Non-pigmented ciliary epithelial cell (primary cell): ENCODE results near the gene CHST11.

Experiments used
- DNase-seq: peaks from one replicate; pipeline ENCODE4 v3.0.0-alpha.2; 2010; ENCODE audit warnings: low read depth

The CHST11 gene

DNA sequence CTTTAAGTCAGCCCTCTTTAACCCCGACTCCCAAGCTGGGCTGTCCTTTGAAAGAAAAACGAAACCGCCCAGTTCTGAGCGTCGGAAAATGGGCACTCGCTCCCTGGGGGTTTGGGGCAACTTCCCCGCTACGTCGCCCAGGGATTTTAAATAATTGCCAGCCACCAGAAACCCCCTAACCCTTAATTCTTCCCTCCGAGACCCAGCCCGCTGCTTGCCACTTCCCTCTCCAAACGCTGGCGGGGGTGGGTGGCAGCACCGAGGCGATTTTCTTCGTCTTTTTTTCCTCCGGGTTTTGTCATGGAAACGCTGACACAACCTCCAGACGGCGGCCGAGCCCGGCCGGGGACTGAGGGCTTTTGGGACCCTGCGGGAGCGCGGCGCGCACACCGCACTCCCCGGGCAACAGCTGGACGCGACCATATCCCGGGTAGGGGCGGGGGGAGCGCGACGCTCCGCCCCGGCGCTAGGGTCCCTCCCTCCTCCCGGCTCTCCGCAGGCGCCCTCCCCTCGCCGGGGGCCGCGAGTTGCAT lies at the start of gene CHST11:
CHST11 (plus strand) TSS at position 532 of the 533 bp plus-strand sequence.
- DNase-seq = peak; percentile 68

DNA sequence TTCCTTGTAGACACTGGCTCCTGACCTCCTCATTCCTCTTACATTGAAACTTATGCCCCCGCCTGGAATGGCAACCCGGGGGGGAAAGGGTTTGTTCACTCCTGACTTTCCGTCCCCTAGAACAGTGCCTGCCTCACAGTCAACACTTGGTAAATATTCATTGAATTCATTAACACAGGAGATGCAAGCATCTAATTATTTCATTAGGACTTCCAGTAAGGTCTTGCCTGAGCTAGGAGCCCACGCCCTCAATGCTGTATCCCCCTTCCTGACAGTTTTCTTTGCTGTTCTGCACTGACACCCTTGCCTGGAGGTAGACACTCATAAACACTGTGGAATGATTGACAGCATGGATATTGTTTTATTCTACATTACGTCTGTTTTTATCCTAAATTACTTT lies 49.3 kb upstream of the CHST11 start:
- no peak for DNase-seq

DNA sequence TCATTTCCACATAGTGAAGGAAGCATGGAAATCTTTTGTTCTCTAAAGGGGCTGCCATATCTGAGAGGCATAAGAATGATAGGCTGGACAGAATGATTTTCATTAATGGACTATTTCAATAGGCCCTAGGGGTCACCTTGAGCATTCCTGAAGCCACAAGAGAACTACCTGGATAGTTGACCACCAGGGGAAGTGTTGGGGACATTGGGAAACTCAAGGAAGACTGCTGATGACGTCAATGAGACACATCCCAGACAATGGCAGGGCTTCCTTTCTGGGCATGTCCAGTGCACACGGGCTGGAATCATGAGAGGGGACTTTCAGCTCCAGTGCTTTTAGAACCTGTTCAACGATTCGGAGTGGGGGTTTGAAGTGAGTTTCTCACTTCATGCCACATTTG lies 48.8 kb upstream of the CHST11 start:
- DNase-seq = no peak

DNA sequence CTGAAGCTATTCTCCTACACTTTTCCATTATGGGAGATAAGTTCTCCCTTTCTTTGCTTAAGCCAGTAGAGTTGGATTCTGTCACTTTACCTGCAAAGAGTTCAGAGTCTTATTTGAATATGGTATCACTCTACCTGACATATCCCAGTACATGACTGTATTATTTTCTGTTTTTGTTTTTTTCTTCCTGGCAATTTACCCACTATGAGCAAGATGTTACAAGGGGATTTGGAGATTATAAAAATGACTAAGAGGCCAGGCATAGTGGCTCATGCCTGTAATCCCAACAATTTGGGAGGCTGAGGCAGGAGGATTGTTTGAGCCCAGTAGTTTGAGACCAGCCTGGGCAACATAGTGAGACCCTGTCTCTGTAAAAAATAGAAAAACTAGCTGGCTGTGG lies 46.4 kb upstream of the CHST11 start:
- DNase-seq = no peak

GRCh38 chr12:104410786-104411185 lies 46.0 kb upstream of the CHST11 start:
- DNase-seq = no peak

DNA sequence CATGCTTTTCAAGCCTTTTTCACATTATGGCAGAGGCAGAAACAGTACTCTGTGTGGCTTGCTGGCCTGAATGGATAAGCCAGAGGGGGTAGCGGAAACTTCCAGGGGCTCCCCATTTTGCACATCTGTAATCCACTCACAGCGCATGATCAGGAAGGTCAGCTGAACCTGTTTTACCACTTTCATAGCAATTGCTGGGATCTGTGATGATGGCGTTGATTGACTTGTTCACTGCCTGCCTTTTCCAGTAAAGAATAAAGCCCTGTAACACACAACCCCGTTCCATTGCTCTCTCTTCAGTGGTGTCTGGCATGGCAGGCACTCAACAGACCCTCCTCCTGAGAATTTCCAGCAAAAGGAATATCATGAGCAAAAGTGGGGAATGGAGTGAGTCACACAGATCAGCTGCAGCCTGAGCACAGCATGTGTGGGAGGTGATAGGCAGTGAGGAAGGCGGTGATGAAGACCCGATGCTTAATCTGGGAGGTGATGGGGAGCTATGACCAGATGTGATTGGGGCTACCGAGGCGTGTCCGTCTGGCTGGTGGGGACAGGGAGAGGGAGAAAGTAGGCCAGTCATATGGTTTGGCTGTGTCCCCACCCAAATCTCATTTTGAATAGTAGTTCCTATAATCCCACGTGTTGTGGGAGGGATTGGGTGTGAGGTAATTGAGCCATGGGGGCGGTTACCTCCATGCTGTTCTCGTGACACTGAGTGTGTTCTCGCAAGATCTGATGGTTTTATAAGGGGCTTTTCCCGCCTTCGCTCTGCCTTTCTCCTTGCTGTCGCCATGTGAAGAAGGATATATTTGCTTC lies 44.7 kb upstream of the CHST11 start:
- no peak for DNase-seq

GRCh38 chr12:104412681-104413080 lies 44.1 kb upstream of the CHST11 start:
- no peak for DNase-seq

DNA sequence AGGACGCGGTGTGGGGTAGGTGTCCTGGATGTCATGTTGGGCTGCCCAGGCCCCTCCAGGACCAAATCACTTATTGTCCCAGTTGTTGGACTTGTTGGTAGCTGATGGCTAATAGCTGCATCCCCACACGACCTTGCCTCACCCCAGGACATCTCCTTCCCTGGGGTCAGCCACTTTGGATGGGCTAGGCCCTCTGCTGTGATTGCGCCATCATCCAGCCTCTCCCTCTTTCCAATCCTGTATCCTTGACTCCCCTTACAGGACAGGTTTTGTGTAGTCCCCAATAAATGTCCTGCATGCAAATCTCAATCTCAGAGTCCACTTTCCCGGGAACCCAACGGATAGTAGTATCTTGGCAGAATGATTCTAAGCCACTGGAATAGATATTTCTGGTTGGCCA lies 43.4 kb upstream of the CHST11 start:
- no peak for DNase-seq

- no peak for DNase-seq
Measured at GRCh38 chr12:104414581-104415341, 42.0 kb upstream of the CHST11 start.

DNA sequence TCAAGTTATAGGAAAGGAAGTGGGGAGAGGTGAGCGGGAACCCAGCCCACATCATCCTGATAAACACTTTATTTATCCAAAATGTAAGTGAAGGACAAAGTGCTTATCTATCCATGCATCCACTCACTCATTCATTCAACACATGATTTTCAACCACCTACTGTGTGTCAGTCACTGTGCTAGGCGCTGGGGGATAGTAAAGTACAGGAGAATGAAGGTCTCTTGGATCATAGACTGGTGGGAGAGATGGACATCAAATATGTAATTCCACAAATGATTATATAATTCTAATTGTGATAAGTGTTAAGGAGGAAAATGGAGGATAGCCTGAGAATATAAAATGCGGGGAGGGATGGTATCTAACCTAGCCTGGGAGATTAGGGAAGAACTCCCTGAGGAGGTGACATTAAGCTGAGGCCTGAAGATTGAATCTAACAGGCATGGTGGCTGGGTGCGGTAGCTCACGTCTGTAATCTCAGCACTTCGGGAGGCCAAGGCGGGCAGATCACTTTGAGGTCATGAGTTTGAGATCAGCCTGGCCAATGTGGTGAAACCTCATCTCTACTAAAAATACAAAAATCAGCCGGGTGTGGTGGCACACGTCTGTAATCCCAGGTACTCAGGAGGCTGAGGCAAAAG lies 41.3 kb upstream of the CHST11 start:
- no peak for DNase-seq

- no peak for DNase-seq
Measured at GRCh38 chr12:104416136-104416535, 40.6 kb upstream of the CHST11 start.

GRCh38 chr12:104416585-104416984 lies 40.2 kb upstream of the CHST11 start:
- no peak for DNase-seq

- no peak for DNase-seq
Measured at GRCh38 chr12:104419717-104420116, 37.0 kb upstream of the CHST11 start.

DNA sequence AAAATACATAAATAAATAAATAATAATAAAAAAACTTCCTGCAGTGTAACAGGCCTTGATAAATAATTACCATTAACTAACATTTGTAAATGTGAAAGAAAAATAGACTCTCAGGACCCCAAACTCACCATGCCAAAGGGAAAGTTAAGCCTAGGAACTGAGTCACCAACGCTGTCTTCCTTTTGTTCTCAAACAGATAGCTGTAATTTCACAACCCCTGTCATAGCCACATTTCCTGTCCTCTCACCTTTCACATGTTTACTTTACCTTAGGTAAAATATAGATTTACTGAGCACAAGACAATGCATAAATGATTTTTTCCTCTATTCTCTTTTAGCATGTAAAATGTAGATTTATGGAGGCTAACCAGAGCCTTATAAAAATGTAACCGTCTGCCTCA lies 35.9 kb upstream of the CHST11 start:
- no peak for DNase-seq

DNA sequence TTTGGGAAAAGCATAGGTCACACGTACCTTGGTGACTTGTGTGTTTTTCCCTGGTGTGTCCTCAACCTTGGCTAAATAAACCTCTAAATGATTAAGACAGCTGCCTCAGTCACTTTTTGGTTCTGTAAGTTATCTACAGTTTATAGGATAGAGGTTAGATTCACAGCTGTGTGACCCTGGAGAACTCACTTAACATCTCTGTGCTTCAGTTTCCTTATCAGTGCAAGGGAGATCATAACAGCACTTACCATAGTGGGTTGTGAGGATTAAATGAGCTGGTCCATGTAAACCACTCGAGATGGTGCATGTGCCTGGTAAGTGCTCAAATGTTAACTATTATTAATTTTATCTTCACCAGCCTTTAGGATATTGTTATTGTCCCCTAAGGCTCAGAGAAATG lies 35.4 kb upstream of the CHST11 start:
- DNase-seq = no peak

DNA sequence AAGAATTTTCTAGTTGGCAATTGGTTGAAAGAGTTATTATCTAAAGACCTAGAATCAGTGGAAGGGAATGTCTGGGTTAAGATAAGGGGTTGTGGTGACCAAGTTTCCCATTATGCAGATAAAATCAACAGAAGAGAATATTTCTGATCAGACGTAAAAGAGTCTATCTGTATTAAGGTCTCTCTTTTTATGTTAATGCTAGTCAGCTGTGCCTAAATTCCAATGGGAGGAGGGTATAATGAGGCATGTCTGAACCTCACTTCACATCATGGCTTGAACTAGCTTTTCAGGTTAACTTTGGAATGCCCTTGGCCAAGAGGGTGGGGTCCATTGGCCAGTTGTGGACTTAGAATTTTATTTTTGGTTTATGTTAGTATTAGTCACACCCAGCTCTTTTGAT lies 34.3 kb upstream of the CHST11 start:
- DNase-seq = no peak

- no peak for DNase-seq
Measured at GRCh38 chr12:104423273-104423672, 33.5 kb upstream of the CHST11 start.

DNA sequence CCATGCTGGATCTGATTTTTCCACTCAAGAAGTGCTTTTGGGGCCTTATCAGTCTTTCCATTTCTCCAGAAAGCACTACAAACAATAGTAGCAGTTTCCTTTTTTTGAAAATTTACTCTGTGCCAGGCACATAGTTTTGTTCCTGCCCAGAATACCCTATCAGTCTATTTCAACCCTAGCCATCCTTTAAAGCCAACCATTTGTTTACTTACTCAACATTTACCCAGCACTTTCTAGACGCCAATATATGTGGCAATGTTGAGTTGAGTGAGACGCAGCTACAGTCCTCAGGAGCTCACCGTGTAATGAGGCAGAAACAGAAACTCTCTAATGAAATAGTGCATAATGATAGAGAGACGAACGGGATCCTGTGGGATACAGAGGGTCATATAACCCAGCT lies 32.9 kb upstream of the CHST11 start:
- DNase-seq = no peak

GRCh38 chr12:104424955-104425354 lies 31.8 kb upstream of the CHST11 start:
- no peak for DNase-seq

- DNase-seq = no peak
Measured at GRCh38 chr12:104425614-104426013, 31.1 kb upstream of the CHST11 start.

DNA sequence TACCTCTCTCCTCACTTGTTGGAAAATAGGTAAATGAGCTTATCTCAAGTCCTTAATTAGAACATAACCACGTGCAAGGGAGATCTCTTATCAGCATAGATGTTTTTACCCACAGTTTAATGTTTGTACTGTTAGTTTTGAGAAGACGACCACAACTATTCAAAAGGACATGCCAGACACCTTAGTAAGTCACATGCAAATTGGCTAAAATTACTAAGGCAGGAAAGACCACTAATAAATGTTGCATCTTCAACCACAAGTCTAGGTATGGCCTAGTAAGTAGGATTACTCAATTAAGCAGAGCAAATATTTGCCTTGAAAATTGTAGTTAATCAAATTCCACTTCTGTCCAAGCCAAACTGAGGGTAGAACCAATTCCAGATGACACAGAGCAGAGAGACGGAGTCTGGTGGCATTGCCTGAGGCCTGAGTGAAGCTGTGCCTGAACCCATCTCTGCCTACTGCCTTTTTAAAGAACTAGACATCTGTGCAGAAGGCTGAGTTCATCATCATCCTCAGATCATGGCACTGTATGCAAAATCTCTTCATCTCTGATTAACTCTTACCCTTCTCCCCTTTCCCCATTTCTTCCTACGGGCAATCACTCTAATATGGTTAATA lies 29.7 kb upstream of the CHST11 start:
- peak; percentile 40 for DNase-seq

GRCh38 chr12:104427547-104427938 lies 29.2 kb upstream of the CHST11 start:
- DNase-seq = no peak
